Stimulated activated naive B cell treated with anti-CD40 and anti-IgM and Interleukin-4, amounts not matched to agents 10 μg/mL and 1 μg/mL and 100 μg/mL, for 72 hours (primary cell): ENCODE measurements around the gene TAB2.
A peak's percentile ranks its signal among the peaks of the same experiment; 100 is the strongest.
"Not testable (repeated sequence)": the region's sequence is repeated elsewhere in the genome, so short reads cannot be mapped to it uniquely, and the experiment has no call there.

ENCODE experiments used
- ATAC-seq, 2 donors: fragments of 150-1000 bp; cut with Tn5 transposase; replicated peaks; 2 replicates each; pipeline ENCODE4 v1.10.0; 2021; ENCODE audit warnings: moderate library complexity in 1 of 2
- DNase-seq: peaks from one replicate; pipeline ENCODE4 v3.0.0; 2021
- H3K27ac Mint-ChIP-seq: one replicate; pipeline ENCODE4 v1.8.0; 2022; ENCODE audit warnings: mild to moderate bottlenecking, mixed read lengths
- H3K27me3 Mint-ChIP-seq, 2 donors: one replicate each; pipeline ENCODE4 v1.8.0; 2022; ENCODE audit warnings: mixed read lengths in 2 of 2
- H3K36me3 Mint-ChIP-seq, 2 donors: one replicate each; pipeline ENCODE4 v1.8.0; 2022; ENCODE audit warnings: mixed read lengths in 2 of 2, mild to moderate bottlenecking in 1 of 2
- H3K4me1 Mint-ChIP-seq, 2 donors: one replicate each; pipeline ENCODE4 v1.8.0; 2022; ENCODE audit warnings: mixed read lengths in 2 of 2, mild to moderate bottlenecking in 1 of 2
- H3K4me3 Mint-ChIP-seq, 2 donors: one replicate each; pipeline ENCODE4 v1.8.0; 2022; ENCODE audit warnings: mild to moderate bottlenecking in 2 of 2, mixed read lengths in 2 of 2, moderate library complexity in 1 of 2
- H3K9me3 Mint-ChIP-seq, 2 donors: one replicate each; pipeline ENCODE4 v1.8.0; 2022; ENCODE audit warnings: mixed read lengths in 2 of 2, mild to moderate bottlenecking in 1 of 2

TAB2 gene

DNA sequence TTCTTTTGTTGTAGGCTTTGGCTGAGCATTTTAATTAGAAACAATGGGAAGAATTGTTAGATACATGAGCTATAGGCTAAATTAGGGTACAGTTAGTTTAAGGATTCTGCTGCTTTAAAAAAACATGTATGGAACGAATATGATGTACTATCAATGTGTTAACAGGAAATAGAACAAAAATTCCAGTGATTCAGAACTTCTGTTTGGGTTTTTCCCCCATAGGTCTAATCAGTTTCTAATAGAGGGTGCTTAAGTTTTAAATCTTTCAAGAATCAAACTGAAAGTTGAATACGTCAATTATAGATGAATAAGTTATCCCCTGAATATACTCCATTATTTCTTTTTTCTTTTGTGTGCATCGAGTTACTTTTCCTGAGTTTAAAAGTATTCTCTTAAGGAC is 1.9 kb downstream of the TAB2 start:
- H3K27ac Mint-ChIP-seq, result peak overlapping the region; percentile 98
- DNase-seq (no peak), ATAC-seq (peak; percentile 13 to 26)
- peaks cover 0 to 1% of the 10 kb centered on the region in 2 donors for H3K27me3 Mint-ChIP-seq
- H3K36me3 Mint-ChIP-seq, result peaks cover 9 to 12% of the 10 kb centered on the region in 2 donors
- no peaks in the 10 kb centered on the region for H3K9me3 Mint-ChIP-seq
- H3K4me3 Mint-ChIP-seq, result peak overlapping the region; percentile 91 to 96
- peaks cover 19 to 50% of the 10 kb centered on the region in 2 donors for H3K4me1 Mint-ChIP-seq

DNA sequence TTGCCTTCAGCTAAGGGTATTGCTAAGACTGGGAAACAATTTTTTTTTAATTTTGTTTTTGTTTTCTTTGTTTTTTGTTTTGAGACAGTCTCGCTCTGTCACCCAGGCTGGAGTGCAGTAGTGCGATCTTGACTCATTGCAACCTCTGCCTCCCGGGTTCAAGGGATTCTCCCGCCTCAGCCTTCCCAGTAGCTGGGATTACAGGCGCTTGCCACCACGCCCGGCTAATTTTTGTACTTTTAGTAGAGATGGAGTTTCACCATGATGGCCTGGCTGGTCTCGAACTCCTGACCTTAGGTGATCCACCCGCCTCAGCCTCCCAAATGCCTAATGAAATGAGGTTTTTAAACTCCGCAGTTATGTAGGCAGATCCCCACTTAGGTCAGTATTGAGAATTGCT is 2.5 kb downstream of the TAB2 start:
- Mint-ChIP-seq H3K4me3 (peak overlapping the region; percentile 91 to 96), H3K4me1 (peaks cover 21 to 55% of the 10 kb centered on the region in 2 donors), H3K27ac (peak overlapping the region; percentile 98), H3K36me3 (peaks cover 9 to 12% of the 10 kb centered on the region in 2 donors)
- DNase-seq, H3K9me3 Mint-ChIP-seq, ATAC-seq, H3K27me3 Mint-ChIP-seq: not testable (repeated sequence)

DNA sequence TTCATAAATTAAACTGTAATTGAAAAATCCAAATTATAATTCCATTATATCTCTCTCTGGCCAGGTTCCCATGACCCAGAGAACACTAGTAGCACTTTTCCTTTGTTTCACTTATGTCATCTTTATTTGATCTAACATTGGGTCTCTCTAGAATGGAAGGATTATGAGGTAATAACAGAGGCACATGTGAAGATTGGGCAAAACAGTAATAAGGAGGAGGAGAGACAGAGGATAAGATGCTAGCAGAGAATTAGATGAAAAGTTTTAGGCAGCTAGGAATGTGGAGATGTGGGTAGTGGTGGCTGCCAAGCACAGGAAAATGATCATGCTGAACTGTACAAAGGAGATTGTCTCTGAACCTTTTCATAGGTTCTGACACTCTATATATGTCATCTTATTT is 3.3 kb downstream of the TAB2 start:
- Mint-ChIP-seq H3K4me1 (peaks cover 22 to 56% of the 10 kb centered on the region in 2 donors), H3K27me3 (no peaks in the 10 kb centered on the region), H3K4me3 (peak overlapping the region; percentile 51 to 57), H3K9me3 (no peaks in the 10 kb centered on the region), H3K27ac (peak overlapping the region; percentile 1), H3K36me3 (peaks cover 12% of the 10 kb centered on the region in 2 donors)
- DNase-seq (no peak), ATAC-seq (no peak)

DNA sequence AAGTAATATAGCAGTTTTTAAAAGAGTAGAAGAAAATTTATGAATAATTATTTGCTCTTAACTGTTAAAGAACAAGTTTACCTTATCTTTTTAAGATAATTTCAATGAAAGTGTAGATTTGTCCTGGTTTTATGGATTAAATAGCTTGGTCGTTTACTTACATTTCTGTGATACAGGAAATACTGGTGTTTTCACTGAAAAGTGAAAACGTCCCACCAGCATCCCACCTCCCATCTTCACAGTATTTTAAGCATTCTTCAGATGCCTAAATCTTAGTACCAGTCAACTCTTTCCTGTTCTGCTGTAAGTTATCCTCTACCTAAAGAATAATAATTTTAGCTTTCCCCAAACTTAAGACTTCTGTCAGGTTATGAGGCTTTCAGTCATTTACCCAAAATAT is 5.8 kb downstream of the TAB2 start:
- Mint-ChIP-seq H3K4me3 (no peak overlapping the region), H3K27ac (peak overlapping the region; percentile 15), H3K36me3 (peaks cover 17 to 18% of the 10 kb centered on the region in 2 donors), H3K27me3 (no peaks in the 10 kb centered on the region), H3K9me3 (no peaks in the 10 kb centered on the region), H3K4me1 (peaks cover 25 to 74% of the 10 kb centered on the region in 2 donors)
- ATAC-seq, result no peak
- no peak for DNase-seq

DNA sequence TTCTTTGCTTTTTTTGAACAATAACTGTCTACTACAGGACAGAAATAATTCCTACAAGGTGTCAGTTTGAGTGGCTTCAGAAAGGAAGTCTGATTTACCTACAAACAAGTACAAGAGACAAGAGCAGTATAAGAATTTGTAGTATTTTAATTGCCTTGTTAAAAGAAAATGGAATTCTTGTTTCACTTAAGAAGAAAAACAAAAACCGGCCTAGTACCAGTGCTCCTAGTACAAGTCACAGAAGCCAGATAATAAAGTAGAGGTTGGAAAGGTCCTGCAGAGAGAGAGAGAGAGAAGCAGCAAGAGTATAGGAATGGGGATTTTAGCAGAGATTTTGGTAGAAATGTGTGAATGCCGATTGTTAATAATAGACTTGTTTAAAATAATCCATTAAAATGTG is 6.4 kb downstream of the TAB2 start:
- Mint-ChIP-seq H3K9me3 (no peaks in the 10 kb centered on the region), H3K27ac (no peak overlapping the region), H3K4me1 (peaks cover 31 to 80% of the 10 kb centered on the region in 2 donors), H3K27me3 (no peaks in the 10 kb centered on the region), H3K4me3 (peak overlapping the region in 1 of 2 donors; percentile 1), H3K36me3 (peaks cover 16 to 19% of the 10 kb centered on the region in 2 donors)
- DNase-seq, result no peak
- no peak for ATAC-seq

DNA sequence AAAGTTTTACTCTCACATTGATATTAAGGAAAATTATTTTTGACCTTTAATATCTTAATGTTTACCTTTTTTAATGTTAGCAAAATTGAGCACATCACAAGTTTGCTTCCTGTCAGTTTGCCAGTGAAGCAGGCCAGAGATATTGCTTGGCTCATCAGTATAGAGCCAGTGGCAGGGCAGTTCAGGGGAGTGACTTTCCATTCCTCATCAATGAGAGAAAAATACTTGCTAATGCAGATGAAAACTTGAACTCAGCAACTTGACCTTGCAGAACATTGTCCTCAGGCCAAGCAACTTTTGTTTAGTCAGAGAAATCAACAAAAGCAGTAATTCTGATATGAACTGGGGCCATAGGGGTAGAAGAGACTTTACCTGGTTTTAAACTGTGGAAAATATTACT is 6.9 kb downstream of the TAB2 start:
- DNase-seq, result no peak
- no peak overlapping the region for H3K27ac Mint-ChIP-seq

DNA sequence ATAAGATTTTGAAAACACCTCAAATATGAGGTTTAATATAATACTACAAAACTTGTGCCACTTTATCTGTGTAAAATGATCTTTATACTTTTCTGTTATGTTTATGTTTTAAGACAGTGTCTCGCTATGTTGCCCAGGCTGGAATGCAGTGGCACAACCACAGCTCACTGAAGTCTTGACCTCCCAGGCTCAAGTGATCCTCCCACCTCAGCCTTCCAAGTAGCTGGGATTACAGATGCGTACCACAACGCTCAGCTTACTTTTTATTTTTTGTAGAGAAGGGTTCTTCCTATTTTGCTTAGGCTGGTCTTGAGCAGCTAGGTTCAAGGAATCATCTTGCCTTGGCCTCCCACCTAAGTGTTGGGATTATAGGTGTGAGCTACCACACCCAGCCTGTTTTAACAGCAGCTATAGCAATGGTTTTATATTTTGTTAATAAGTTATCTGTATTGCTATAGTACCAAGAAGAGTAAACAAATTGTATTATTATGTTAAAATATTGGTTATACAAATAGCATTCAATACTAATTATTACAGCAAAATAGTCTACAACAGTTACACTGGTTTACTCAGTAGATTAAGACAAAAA is 8.2 kb downstream of the TAB2 start:
- no peak for ATAC-seq
- no peak for DNase-seq
- Mint-ChIP-seq H3K27ac (no peak overlapping the region), H3K9me3 (no peaks in the 10 kb centered on the region), H3K36me3 (peaks cover 22 to 25% of the 10 kb centered on the region in 2 donors), H3K4me3 (no peak overlapping the region), H3K4me1 (peaks cover 39 to 82% of the 10 kb centered on the region in 2 donors), H3K27me3 (no peaks in the 10 kb centered on the region)

More for the DNA sequence above, 6.9 kb downstream of the TAB2 start:
- Mint-ChIP-seq H3K4me1 (peaks cover 35 to 80% of the 10 kb centered on the region in 2 donors), H3K27me3 (no peaks in the 10 kb centered on the region), H3K9me3 (no peaks in the 10 kb centered on the region), H3K4me3 (no peak overlapping the region), H3K36me3 (peaks cover 21 to 22% of the 10 kb centered on the region in 2 donors)
- ATAC-seq, result no peak

DNA sequence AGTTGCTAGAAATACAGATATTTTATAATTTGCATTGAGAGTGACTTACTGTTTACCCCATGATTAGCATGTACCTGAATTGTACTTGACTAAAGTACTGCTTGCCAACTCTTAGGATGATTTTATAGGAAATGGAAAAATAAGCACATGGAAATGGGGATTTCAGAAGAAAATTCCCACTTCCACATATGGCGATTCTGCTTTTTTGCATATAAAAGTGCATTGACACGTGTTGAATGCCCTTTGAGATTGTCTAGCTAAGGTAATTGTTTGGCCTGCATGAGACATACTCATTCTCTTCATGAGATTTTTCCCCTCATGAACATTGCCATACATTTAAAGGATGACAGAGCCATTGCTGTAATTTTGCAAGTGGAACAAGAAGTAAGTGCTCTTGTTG is 10.1 kb downstream of the TAB2 start:
- Mint-ChIP-seq H3K4me3 (peak overlapping the region in 1 of 2 donors; percentile 16), H3K4me1 (peaks cover 50 to 90% of the 10 kb centered on the region in 2 donors), H3K27me3 (no peaks in the 10 kb centered on the region), H3K36me3 (peaks cover 23 to 28% of the 10 kb centered on the region in 2 donors), H3K9me3 (no peaks in the 10 kb centered on the region), H3K27ac (no peak overlapping the region)
- no peak for DNase-seq
- ATAC-seq, result peak; percentile 48 to 61

DNA sequence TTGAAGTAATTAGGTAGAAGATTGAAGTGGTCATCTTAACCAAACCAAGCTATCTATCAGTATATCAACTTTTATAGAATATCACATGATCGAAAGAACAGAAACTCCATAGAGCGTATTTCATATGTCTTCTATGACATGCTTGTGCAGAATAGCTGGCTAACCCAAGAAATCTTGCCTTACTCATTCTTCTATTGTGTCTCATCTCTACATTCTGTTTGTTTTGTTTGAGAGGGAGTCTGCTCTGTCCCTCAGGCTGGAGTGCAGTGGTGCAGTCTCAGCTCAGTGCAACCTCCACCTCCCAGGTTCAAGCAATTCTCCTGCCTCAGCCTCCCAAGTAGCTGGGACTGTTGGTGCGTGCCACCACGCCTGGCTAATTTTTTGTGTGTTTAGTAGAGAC is 10.6 kb downstream of the TAB2 start:
- peak overlapping the region in 1 of 2 donors; percentile 8 for H3K4me3 Mint-ChIP-seq
- H3K27ac Mint-ChIP-seq, result no peak overlapping the region
- ATAC-seq, result no peak

DNA sequence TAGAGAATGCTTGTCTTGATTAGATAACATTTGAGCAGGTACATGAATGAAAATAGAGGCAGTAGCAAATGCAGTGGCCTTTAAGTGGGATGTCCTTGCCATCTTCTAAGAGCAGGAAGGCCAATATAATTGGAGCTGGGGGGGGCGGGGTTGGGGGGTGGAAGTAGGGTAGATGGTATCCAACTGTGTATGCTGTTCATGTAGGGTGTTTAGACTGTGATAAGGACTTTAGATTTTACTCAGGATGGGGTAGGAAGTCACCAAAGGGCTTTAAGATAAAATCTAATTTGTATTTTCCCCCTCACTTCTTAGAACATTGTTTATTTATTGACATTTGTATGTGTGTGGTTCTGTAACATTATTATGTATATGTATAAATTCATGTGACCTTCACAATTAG is 12.0 kb downstream of the TAB2 start:
- Mint-ChIP-seq H3K4me3 (no peak overlapping the region), H3K27ac (no peak overlapping the region), H3K9me3 (no peaks in the 10 kb centered on the region), H3K36me3 (peaks cover 26 to 27% of the 10 kb centered on the region in 2 donors), H3K27me3 (no peaks in the 10 kb centered on the region), H3K4me1 (peaks cover 52 to 90% of the 10 kb centered on the region in 2 donors)
- DNase-seq (no peak), ATAC-seq (no peak)

More for the DNA sequence above, 10.6 kb downstream of the TAB2 start:
- no peak for DNase-seq
- H3K9me3 Mint-ChIP-seq, result no peaks in the 10 kb centered on the region
- H3K4me1 Mint-ChIP-seq, result peaks cover 50 to 90% of the 10 kb centered on the region in 2 donors
- no peaks in the 10 kb centered on the region for H3K27me3 Mint-ChIP-seq
- H3K36me3 Mint-ChIP-seq, result peaks cover 23 to 28% of the 10 kb centered on the region in 2 donors

DNA sequence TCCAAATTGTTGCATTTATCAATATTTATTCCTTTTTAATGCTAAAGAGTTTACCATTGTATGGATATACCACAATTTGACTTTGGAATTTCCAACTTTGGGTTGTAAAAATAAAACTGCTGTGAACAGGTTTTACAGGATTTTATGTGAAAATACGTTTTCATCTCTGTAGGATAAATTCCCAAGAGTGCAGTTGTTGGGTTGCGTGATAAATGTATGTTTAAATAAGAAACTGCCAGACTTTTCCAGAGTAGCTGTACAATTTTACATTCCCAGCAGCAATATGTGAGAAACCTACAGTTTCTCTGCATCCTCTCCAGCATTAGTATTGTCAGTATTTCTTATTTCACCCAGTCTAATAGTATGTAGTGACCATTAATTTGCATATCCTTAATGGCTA is 12.6 kb downstream of the TAB2 start:
- H3K27ac Mint-ChIP-seq, result no peak overlapping the region
- H3K36me3 Mint-ChIP-seq, result peaks cover 27 to 29% of the 10 kb centered on the region in 2 donors
- H3K27me3 Mint-ChIP-seq, result no peaks in the 10 kb centered on the region
- no peaks in the 10 kb centered on the region for H3K9me3 Mint-ChIP-seq
- no peak overlapping the region for H3K4me3 Mint-ChIP-seq
- ATAC-seq (no peak), DNase-seq (no peak)
- peaks cover 56 to 90% of the 10 kb centered on the region in 2 donors for H3K4me1 Mint-ChIP-seq

DNA sequence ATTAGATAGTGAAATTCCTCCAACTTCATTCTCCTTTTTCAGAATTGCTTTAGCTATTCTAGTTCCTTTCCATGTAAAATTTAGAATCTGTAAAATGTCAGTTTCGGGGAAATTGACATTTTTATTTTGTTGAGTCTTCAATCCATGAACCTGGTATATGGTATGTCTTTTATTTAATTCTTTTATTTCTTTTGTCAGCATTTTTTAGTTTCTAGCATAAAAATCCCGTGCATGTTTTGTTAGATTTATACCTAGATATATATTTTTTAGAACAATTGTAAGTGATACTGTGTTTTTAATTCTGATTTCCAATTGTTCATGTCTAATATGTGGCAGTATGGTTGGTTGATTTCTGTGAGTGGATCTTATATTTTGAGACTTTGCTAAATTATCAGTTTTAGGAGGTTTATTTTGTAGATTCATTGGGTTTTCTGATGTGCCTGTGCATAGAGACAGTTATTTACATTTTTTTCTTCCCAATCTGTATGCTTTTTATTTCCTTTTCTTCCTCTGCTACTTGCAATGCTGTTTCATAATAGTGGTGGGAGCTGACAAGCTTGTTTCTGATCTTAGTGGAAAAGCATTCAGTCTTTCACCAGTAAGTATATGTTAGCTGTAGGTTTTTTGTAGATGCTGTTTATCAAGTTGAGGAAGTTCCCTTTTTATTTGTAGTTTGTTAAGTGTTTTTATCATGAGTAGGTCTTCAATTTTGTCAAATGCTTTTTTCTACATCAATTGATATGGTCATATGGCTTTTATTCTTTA is 13.7 kb downstream of the TAB2 start:
- H3K27ac Mint-ChIP-seq, result peak overlapping the region; percentile 10
- no peak for ATAC-seq
- peaks cover 25 to 29% of the 10 kb centered on the region in 2 donors for H3K36me3 Mint-ChIP-seq
- no peaks in the 10 kb centered on the region for H3K27me3 Mint-ChIP-seq
- no peak for DNase-seq
- no peaks in the 10 kb centered on the region for H3K9me3 Mint-ChIP-seq
- peak overlapping the region in 1 of 2 donors; percentile 23 for H3K4me3 Mint-ChIP-seq
- H3K4me1 Mint-ChIP-seq, result peaks cover 58 to 94% of the 10 kb centered on the region in 2 donors

DNA sequence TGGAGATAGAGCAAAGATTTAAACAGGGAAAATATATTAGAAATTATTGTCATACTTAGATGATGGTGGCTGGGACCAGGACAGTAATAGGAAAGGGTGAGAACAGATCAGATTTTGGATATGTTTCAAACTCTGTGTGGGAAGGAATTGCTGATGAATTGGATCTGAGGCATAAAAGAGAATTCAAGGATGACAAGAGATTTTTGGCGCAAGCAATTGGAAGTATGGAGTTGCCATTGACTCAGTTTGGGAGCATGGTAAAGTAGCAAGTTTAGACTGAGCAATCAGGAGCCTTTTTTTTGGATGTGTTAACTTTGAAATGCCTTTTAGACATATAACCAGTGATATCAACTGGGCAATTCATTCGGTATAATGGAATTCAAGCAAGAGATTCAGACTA is 14.4 kb downstream of the TAB2 start:
- H3K4me1 Mint-ChIP-seq, result peaks cover 63 to 94% of the 10 kb centered on the region in 2 donors
- peaks cover 26 to 29% of the 10 kb centered on the region in 2 donors for H3K36me3 Mint-ChIP-seq
- peak overlapping the region; percentile 10 for H3K27ac Mint-ChIP-seq
- H3K27me3 Mint-ChIP-seq, result no peaks in the 10 kb centered on the region
- no peak for DNase-seq
- ATAC-seq, result no peak
- no peaks in the 10 kb centered on the region for H3K9me3 Mint-ChIP-seq
- H3K4me3 Mint-ChIP-seq, result peak overlapping the region; percentile 1 to 23

DNA sequence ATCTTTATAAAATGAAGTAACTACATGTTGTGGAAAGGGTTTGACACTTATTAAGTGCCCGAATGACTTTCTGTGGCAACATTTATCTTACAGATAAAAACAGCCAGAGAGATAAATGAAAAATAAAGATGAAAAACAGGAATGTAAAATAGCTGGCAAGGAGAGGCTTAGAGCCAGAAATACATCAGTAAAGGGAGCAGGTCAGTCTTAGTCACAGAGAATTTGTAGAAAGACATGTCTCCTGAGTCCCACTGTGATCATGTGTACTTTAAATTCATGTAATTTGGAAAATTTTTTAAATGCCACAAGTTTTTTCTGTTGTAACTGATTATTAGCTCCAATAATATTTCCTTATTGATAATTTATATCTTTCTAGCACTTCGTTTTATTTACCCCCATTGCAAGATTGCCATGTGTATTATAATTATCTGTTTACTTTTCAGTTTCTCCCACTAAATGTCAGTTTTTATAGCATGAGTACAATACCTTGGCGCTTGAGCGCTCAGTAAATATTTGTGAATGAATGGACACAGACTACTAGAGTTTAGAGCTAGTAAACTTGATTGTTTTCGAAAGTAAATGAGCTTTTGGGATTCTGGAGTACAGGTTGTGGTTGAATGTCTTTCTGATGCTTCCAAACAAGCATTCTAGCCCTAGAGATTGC is 15.2 kb downstream of the TAB2 start:
- H3K27ac Mint-ChIP-seq, result no peak overlapping the region
- no peak overlapping the region for H3K4me3 Mint-ChIP-seq

More for the DNA sequence above, 15.2 kb downstream of the TAB2 start:
- Mint-ChIP-seq H3K36me3 (peaks cover 28 to 30% of the 10 kb centered on the region in 2 donors), H3K9me3 (no peaks in the 10 kb centered on the region), H3K4me1 (peaks cover 65 to 93% of the 10 kb centered on the region in 2 donors), H3K27me3 (no peaks in the 10 kb centered on the region)
- no peak for ATAC-seq
- DNase-seq, result no peak
